Stimulated activated naive CD8-positive, alpha-beta T cell treated with anti-CD3 and anti-CD28 coated beads, Interleukin-15, Interleukin-2, amounts not matched to agents 100 ng/mL and 50 ng/mL, for 24 hours (primary cell): ENCODE data around the gene SBK2.
"Not testable (repeated sequence)": the region's sequence is repeated elsewhere in the genome, so short reads cannot be mapped to it uniquely, and the experiment has no call there.

Experiments
- H3K27ac Mint-ChIP-seq: one replicate; pipeline ENCODE4 v1.8.0; 2021; ENCODE audit warnings: mild to moderate bottlenecking, mixed read lengths
- H3K27me3 Mint-ChIP-seq: one replicate; pipeline ENCODE4 v1.8.0; 2021; ENCODE audit warnings: mixed read lengths
- H3K36me3 Mint-ChIP-seq: one replicate; pipeline ENCODE4 v1.8.0; 2021; ENCODE audit warnings: low read depth, mixed read lengths
- H3K4me1 Mint-ChIP-seq: one replicate; pipeline ENCODE4 v1.8.0; 2021; ENCODE audit warnings: low read depth, mixed read lengths
- H3K4me3 Mint-ChIP-seq: one replicate; pipeline ENCODE4 v1.8.0; 2021; ENCODE audit warnings: mild to moderate bottlenecking, mixed read lengths
- H3K9me3 Mint-ChIP-seq: one replicate; pipeline ENCODE4 v1.8.0; 2021; ENCODE audit warnings: mixed read lengths

The SBK2 gene

GRCh38 chr19:55536951-55537740 is at the start of gene SBK2:
Gene SBK2, minus strand, starts transcription at chr19:55537133. Its CDS starts 839 bp downstream, at chr19:55536294.
- Mint-ChIP-seq H3K27ac (no peak within 1 kb of the TSS), H3K9me3 (no peaks in the 10 kb centered on the region), H3K4me3 (no peak within 1 kb of the TSS), H3K36me3 (no peaks in the 10 kb centered on the region), H3K4me1 (no peaks in the 10 kb centered on the region), H3K27me3 (no peaks in the 10 kb centered on the region)

GRCh38 chr19:55585658-55586339 is 48.9 kb upstream of the SBK2 start:
- Mint-ChIP-seq H3K36me3 (no peaks in the 10 kb centered on the region), H3K4me1 (peaks cover 39% of the 10 kb centered on the region), H3K27me3 (no peaks in the 10 kb centered on the region), H3K9me3 (no peaks in the 10 kb centered on the region), H3K4me3 (peak overlapping the region; percentile 54), H3K27ac (peak overlapping the region; percentile 55)

- peaks cover 43% of the 10 kb centered on the region for H3K4me1 Mint-ChIP-seq
- H3K27ac Mint-ChIP-seq: no peak overlapping the region
- H3K36me3 Mint-ChIP-seq: peaks cover under 1% of the 10 kb centered on the region
- H3K27me3 Mint-ChIP-seq: no peaks in the 10 kb centered on the region
- H3K4me3 Mint-ChIP-seq: no peak overlapping the region
- no peaks in the 10 kb centered on the region for H3K9me3 Mint-ChIP-seq
Measured at GRCh38 chr19:55584871-55585270, 47.9 kb upstream of the SBK2 start.

- not testable (repeated sequence) for H3K27me3 Mint-ChIP-seq, H3K27ac Mint-ChIP-seq, H3K4me3 Mint-ChIP-seq, H3K9me3 Mint-ChIP-seq, H3K36me3 Mint-ChIP-seq
- H3K4me1 Mint-ChIP-seq: peaks cover 47% of the 10 kb centered on the region
Measured at GRCh38 chr19:55583897-55584296, 47.0 kb upstream of the SBK2 start.

GRCh38 chr19:55582284-55582683 is 45.4 kb upstream of the SBK2 start:
- peaks cover 44% of the 10 kb centered on the region for H3K4me1 Mint-ChIP-seq
- H3K4me3 Mint-ChIP-seq, H3K27me3 Mint-ChIP-seq, H3K36me3 Mint-ChIP-seq, H3K27ac Mint-ChIP-seq, H3K9me3 Mint-ChIP-seq: not testable (repeated sequence)

GRCh38 chr19:55581823-55582223 is 44.9 kb upstream of the SBK2 start:
- H3K4me3 Mint-ChIP-seq: peak overlapping the region; percentile 95
- no peaks in the 10 kb centered on the region for H3K9me3 Mint-ChIP-seq
- H3K27me3 Mint-ChIP-seq: no peaks in the 10 kb centered on the region
- H3K27ac Mint-ChIP-seq: no peak overlapping the region
- H3K4me1 Mint-ChIP-seq: peaks cover 39% of the 10 kb centered on the region
- H3K36me3 Mint-ChIP-seq: peaks cover 13% of the 10 kb centered on the region

GRCh38 chr19:55581145-55581822 is 44.4 kb upstream of the SBK2 start:
- Mint-ChIP-seq H3K27me3 (no peaks in the 10 kb centered on the region), H3K4me1 (peaks cover 34% of the 10 kb centered on the region), H3K4me3 (peak overlapping the region; percentile 95), H3K36me3 (peaks cover 15% of the 10 kb centered on the region), H3K27ac (peak overlapping the region; percentile 76), H3K9me3 (no peaks in the 10 kb centered on the region)

GRCh38 chr19:55580628-55581144 is 43.8 kb upstream of the SBK2 start, which contains the start of gene ZNF579:
Gene ZNF579, minus strand, starts transcription at chr19:55580848. Its CDS starts 1,209 bp downstream, at chr19:55579639.
- H3K4me3 Mint-ChIP-seq: peak within 1 kb of the TSS; percentile 95
- no peaks in the 10 kb centered on the region for H3K27me3 Mint-ChIP-seq
- H3K27ac Mint-ChIP-seq: peak within 1 kb of the TSS; percentile 92
- H3K36me3 Mint-ChIP-seq: peaks cover 15% of the 10 kb centered on the region
- H3K9me3 Mint-ChIP-seq: no peaks in the 10 kb centered on the region
- H3K4me1 Mint-ChIP-seq: peaks cover 28% of the 10 kb centered on the region

GRCh38 chr19:55579766-55580621 is 43.1 kb upstream of the SBK2 start:
- Mint-ChIP-seq H3K27ac (peak overlapping the region; percentile 92), H3K27me3 (no peaks in the 10 kb centered on the region), H3K36me3 (peaks cover 15% of the 10 kb centered on the region), H3K4me3 (peak overlapping the region; percentile 95), H3K4me1 (peaks cover 22% of the 10 kb centered on the region), H3K9me3 (no peaks in the 10 kb centered on the region)

- H3K36me3 Mint-ChIP-seq: peaks cover 15% of the 10 kb centered on the region
- no peaks in the 10 kb centered on the region for H3K9me3 Mint-ChIP-seq
- peak overlapping the region; percentile 95 for H3K4me3 Mint-ChIP-seq
- peaks cover 22% of the 10 kb centered on the region for H3K4me1 Mint-ChIP-seq
- H3K27ac Mint-ChIP-seq: peak overlapping the region; percentile 92
- no peaks in the 10 kb centered on the region for H3K27me3 Mint-ChIP-seq
Measured at GRCh38 chr19:55578761-55579747, 42.1 kb upstream of the SBK2 start.

- Mint-ChIP-seq H3K27me3 (no peaks in the 10 kb centered on the region), H3K36me3 (peaks cover 15% of the 10 kb centered on the region), H3K9me3 (no peaks in the 10 kb centered on the region), H3K4me1 (peaks cover 22% of the 10 kb centered on the region), H3K4me3 (no peak overlapping the region), H3K27ac (no peak overlapping the region)
Measured at GRCh38 chr19:55578031-55578760, 41.3 kb upstream of the SBK2 start.

GRCh38 chr19:55576746-55577145 is 39.8 kb upstream of the SBK2 start:
- H3K9me3 Mint-ChIP-seq: no peaks in the 10 kb centered on the region
- peaks cover 15% of the 10 kb centered on the region for H3K36me3 Mint-ChIP-seq
- H3K4me1 Mint-ChIP-seq: peaks cover 16% of the 10 kb centered on the region
- H3K27me3 Mint-ChIP-seq: no peaks in the 10 kb centered on the region
- peak overlapping the region; percentile 28 for H3K27ac Mint-ChIP-seq
- H3K4me3 Mint-ChIP-seq: no peak overlapping the region

- not testable (repeated sequence) for H3K9me3 Mint-ChIP-seq
Measured at GRCh38 chr19:55573929-55574328, 37.0 kb upstream of the SBK2 start.

More at GRCh38 chr19:55573929-55574328, 37.0 kb upstream of the SBK2 start:
- H3K27me3 Mint-ChIP-seq, H3K27ac Mint-ChIP-seq, H3K4me3 Mint-ChIP-seq, H3K4me1 Mint-ChIP-seq: not testable (repeated sequence)
- H3K36me3 Mint-ChIP-seq: peaks cover 10% of the 10 kb centered on the region
